ENCODE results near the gene ZBTB7B.
"Not testable (repeated sequence)": the region's sequence is repeated elsewhere in the genome, so short reads cannot be mapped to it uniquely, and the experiment has no call there.

ZBTB7B gene

DNA sequence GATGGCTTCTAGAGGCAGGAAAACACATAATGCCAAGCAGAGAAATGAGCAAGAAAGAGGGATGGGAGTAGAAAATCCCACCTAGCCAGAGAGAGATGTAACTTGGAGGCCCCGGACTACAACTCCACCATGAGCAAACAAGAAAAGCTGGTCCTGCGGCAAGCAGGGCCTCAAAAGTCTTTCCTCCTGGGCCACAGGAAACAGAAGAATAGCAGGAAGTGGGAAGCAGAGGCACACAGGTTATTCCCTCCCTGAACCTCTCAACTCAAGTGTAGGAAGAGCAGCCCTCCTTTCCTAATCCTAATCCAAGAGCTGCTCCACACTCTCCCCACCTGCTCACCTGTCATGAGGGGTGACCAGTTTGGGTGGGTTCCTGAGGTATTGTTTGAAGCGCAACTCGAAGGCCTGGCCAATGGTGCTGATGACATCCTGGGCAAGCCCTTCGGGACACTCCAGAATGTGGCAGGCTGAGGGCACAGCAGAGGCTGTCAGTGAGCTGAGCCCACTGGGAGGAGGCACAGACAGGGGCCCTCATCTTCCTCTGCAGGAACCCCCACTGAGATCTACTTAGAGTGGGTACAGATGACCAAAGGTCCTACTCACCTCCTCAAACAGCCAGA, 35.2 kb upstream of the ZBTB7B start:
- no peak for DNase-seq

GRCh38 chr1:154968731-154969130, 33.9 kb upstream of the ZBTB7B start:
- DNase-seq, result no peak

DNA sequence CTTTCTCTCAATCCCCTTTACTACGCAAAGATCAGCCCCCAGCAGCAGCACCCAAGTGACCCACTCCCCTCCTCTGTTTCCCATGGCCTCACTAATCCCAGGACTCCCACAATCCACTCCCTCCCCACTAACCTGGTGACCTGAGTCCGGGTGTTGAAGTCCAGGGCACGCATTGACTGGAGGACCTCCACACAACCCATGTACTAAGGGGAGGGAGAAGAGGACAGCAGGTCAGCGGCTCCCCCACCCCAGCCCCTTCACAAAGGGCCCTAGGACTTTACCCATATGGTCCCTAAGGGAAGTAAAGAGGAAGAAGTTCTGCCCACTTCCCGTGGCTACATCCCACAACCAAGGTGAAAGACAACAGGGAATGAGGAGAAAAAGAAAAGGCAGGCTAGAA, 33.4 kb upstream of the ZBTB7B start:
- no peak for DNase-seq

- DNase-seq, result peak in 9 of 56 donors; percentile 6 to 53 (median 26)
Measured at GRCh38 chr1:154969860-154970452, 32.6 kb upstream of the ZBTB7B start.

DNA sequence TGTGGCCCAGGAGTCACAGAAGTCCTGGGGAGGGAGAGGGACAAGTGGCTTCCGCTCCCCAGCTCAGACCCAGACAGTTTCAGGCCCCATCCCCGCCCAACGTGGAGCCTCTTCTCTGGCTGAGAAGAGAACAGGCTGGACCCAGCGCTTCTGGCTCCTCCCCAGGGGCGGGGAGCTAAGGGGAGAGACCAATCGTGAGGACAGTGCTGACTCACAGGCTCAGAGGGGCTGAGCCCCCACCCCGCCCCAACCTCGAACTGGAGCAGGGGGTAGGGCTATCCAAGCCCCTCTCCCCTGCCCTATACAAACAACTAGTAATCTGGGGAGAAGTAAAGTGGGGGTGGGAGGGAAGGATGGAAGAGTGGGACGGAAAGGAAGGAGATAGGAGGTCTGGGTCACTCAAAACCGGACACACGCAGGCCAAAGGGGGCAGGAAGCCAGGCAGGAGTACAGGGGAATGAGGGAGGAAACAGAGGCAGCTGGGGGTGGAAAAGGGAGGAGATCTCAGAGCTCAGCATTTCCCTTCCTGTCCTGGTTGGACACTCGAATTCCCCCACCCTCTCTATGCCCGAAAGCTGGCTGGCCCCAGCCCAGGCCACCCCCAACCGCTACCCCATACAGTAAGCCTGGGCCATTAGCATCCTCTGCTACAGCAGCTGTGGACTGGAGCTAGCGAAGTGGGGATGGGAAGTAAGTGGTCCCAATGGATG, 31.8 kb upstream of the ZBTB7B start, which contains the start of gene SHC1:
Gene SHC1, minus strand, starts transcription at position 117 of the 710 bp plus-strand sequence. CDS start 221 bp downstream, outside the sequence.
- peak in 54 of 56 donors; percentile 18 to 91 (median 79) for DNase-seq

DNA sequence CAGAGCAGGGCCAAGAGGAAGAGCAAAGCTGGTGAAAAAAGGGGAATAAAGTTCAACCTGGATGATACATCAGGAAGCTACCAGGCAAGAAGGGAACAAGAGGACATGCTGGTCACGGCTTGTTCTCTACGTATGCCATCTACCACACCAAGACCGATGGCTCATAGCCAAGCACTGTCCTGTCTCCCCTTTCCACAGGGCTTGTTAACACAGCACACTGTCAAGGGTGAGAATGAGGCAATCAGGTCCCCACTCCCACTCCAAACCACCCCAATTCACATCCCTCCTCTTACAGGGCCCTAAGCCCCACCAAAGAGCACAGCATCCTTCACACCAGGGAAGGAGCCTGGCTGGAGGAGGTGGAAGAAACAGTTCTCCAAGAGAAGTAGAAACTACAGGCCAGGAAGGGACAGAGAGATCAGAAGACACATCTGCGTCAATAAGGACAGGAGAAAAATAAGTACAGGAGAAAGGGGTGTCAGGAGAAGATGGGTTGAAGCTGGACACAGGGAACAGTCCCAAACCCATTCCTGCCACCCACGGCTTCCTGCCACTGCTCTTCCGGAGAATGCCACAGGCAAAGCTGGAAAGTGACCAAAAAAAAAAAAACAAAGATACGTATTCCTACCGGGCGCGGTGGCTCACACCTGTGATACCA, 31.1 kb upstream of the ZBTB7B start:
- no peak for DNase-seq

GRCh38 chr1:154972213-154972516, 30.4 kb upstream of the ZBTB7B start:
- DNase-seq, result no peak

GRCh38 chr1:154972517-154973343, 29.9 kb upstream of the ZBTB7B start:
- DNase-seq, result peak in 18 of 56 donors; percentile 12 to 46 (median 20)

DNA sequence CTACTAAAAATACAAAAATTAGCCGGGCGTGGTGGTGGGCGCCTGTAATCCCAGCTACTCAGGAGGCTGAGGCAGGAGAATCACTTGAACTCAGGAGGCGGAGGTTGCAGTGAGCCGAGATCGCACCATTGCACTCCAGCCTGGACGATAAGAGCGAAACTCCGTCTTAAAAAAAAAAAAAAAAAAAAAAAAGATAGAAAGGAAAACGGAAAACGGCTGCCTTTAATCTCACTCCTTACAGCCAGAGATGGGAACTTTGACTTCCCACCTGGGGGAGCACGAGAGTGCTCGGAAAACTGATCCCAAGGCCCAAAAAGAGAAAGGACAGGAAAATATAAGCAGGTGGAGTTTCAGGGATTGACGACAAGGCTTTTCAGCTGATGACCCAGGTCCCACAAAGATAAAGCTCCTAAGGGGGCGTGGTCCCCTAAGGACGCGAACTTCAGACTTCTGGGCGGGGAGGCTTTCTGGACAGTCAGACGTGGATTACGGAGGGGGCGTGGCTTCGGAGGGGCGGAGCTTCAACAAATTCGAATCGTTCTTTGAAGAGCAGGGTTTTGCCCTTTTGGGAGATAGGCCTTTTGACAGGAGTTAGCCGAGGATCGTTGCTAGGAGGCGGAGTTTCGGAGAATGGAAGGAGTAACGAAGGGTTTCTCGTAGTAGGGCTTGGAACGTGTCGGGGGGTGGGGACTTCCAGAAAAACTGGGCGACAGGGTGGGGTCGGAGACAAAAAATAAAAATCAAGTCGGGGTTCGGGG, 29.1 kb upstream of the ZBTB7B start:
- peak in 52 of 56 donors; percentile 36 to 85 (median 70) for DNase-seq

- DNase-seq, result peak; percentile 90 to 100 (median 98)
Measured at GRCh38 chr1:154974102-154974807, 28.3 kb upstream of the ZBTB7B start, which contains the start of gene CKS1B. CKS1B (plus strand) TSS chr1:154974681; CDS start chr1:154974746, 65 bp downstream.

DNA sequence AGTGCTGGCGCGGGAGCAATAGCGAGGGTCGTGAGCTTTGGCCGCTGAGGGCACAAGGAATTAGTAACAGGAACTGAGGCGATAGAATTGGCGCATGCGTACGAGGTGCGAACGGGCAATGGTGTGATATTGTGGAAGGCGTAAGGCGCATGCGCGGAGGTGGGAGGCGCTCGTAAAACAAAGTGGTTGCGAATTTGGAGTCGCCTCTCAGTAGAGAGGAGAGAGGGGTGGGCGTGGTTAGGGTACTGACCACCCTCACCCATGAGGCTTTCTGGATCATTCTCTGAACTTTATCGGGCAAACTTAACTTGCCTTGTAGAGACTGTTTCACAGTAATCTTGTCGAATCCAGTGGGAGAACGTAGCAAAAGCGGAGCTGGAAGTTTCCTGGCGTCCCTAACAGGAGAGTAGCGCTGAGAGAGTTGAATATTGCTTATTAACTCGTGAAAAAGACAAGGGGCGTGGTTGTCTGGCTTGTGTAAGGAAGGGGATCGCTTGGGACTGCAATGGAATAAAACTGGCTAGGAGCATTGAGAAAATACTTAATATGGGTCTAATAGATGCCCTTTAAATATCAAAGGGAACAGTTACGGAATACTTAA, 27.7 kb upstream of the ZBTB7B start:
- DNase-seq, result peak in 51 of 56 donors; percentile 73 to 99 (median 91)

DNA sequence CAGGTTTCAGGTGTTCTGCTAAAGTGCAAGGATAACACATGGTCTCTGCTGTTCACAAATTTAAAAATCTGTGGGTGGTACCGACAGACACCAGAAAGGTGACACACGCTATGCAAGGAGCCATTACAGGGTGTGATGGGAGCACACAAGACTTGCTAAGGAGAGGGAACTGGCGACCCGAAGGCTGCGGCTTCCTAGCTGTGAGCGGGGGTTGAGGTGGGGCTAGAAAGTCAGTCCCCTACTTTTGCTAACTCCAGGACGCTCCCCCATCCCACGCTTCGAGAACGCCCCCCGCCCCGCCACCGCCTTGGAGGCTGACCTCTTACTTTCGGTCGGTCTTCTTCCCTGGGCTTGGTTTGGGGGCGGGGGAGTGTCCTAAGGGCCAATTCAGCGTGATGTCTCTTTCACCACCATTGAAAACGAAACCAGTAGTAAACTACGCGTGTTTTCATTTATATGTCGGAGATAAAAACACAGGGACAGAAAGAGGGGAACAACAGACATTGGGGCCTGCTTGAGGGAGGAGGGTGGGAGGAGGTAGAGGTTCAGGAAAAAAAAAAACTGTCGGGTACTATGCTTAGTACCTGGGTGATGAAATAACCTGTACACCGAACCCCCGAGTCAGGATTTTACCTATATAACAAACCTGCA, 27.1 kb upstream of the ZBTB7B start:
- DNase-seq, result peak in 14 of 56 donors; percentile 10 to 45 (median 20)

DNA sequence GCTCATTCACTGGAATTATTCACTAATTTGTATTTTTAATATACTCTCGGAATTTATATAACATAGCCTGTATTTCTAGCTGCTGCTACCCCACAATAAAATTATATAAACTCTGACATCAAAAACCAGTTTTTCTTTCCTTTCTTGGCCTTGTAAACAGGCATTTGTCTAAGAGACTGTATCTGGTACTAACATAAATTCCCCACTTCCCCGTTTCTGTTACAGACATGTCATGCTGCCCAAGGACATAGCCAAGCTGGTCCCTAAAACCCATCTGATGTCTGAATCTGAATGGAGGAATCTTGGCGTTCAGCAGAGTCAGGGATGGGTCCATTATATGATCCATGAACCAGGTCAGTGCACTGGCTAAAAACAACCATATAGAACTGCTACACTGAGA, 24.8 kb upstream of the ZBTB7B start:
- not testable (repeated sequence) for DNase-seq

- DNase-seq, result no peak
Measured at GRCh38 chr1:154978360-154978759, 24.2 kb upstream of the ZBTB7B start.

DNA sequence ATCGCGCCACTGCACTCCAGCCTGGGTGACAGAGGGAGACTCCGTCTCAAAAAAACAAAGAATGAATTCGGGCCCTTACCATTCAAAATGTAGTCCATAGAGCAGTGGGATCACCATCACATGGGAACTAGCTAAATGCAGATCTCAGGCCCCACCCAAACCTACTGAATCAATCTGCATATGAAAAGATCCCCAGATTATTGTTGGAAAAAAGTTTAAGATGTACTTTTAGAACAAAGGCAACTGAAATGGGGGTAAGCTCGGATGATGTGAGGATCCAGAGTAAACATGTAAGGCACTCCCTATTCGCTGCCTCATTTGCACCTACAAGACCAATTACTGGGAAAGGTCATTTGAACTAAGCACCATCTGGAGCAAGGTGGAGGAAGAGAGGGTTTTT, 20.3 kb upstream of the ZBTB7B start:
- DNase-seq, result no peak

- DNase-seq, result peak; percentile 50 to 99 (median 94)
Measured at GRCh38 chr1:154982897-154983648, 19.5 kb upstream of the ZBTB7B start, which contains the start of gene FLAD1. FLAD1 (plus strand) TSS chr1:154983344; CDS start chr1:154983695, 351 bp downstream.

DNA sequence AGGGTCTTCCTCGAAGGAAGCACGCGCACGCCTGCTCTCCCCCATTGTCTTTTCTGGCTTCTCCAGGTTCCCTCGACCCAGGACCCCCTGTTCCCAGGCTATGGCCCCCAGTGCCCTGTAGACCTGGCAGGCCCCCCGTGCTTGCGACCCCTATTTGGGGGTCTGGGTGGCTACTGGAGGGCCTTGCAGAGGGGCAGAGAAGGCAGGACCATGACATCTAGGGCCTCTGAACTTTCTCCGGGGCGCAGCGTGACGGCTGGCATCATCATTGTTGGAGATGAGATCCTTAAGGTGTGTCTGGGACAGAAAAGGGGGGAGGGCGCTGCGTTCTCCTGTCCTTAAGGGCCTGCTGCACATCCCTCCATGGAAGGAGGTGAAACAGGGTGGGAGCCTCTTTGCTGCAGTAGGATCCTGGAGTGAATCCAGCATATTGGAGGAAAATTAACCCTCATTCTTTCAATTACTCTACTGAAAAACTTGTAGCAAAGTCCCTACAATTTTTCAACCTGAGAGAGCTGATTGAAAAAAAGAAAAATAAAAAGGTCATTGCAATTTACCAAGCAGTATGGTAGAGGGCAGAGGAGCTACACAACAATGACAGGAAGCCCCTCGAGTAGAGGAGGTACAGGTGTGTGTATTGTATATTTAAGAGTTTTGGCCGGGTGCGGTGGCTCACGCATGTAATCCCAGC, 18.7 kb upstream of the ZBTB7B start:
- DNase-seq, result no peak

Measured in amygdala (tissue), 56 donors.